Prostate gland (tissue), 2 donors: ENCODE results near the gene TSPY8.
"Not testable (repeated sequence)": the region's sequence is repeated elsewhere in the genome, so short reads cannot be mapped to it uniquely, and the experiment has no call there.

Experiments used
- POLR2AphosphoS5 ChIP-seq: sonication (generic); formaldehyde crosslinking; IDR thresholded peaks from one replicate; pipeline ENCODE4 v1.6.1; 2017; ENCODE audit warnings: antibody characterized with exemption
- TF ChIP-seq, protein P1 (sequence below), 4 experiments: fragments of 200-600 bp in 2 of 4; fragments of 450-650 bp in 2 of 4; sonication (generic) in 2 of 4; IDR thresholded peaks; 1 replicate in 3 of 4; 2 replicates in 1 of 4; pipeline ENCODE4 v1.5.1; 2016 to 2019; ENCODE audit warnings: antibody characterized with exemption in 4 of 4, mild to moderate bottlenecking in 2 of 4, moderate library complexity in 2 of 4

DNA sequence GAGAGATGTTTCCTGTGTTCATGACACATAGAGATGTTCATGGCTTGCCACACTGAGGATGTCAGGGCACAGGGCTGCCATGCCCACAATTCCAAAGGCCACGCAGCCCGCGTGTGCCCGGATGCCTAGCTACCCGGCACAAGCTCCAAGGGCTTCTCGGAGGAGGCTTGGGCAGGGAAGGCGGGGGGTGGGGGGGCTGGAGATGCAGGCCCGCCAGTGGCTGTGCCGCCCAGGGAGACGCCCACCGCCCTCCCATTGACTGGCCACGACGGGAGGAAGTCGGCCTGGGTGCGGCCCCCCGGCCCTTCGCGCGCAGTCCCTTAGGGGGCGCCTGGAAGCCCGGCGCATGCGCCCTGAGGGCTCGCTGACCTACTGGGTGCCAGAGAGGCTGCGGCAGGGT, at the start of gene TSPY8:
- TF ChIP-seq POLR2AphosphoS5 = not testable (repeated sequence)
- TF ChIP-seq, protein P1, sequence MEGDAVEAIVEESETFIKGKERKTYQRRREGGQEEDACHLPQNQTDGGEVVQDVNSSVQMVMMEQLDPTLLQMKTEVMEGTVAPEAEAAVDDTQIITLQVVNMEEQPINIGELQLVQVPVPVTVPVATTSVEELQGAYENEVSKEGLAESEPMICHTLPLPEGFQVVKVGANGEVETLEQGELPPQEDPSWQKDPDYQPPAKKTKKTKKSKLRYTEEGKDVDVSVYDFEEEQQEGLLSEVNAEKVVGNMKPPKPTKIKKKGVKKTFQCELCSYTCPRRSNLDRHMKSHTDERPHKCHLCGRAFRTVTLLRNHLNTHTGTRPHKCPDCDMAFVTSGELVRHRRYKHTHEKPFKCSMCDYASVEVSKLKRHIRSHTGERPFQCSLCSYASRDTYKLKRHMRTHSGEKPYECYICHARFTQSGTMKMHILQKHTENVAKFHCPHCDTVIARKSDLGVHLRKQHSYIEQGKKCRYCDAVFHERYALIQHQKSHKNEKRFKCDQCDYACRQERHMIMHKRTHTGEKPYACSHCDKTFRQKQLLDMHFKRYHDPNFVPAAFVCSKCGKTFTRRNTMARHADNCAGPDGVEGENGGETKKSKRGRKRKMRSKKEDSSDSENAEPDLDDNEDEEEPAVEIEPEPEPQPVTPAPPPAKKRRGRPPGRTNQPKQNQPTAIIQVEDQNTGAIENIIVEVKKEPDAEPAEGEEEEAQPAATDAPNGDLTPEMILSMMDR (IDR thresholded peaks at IDR 0.05) = not testable (repeated sequence)
